ENCODE results near the gene OXCT2.

OXCT2 gene

DNA sequence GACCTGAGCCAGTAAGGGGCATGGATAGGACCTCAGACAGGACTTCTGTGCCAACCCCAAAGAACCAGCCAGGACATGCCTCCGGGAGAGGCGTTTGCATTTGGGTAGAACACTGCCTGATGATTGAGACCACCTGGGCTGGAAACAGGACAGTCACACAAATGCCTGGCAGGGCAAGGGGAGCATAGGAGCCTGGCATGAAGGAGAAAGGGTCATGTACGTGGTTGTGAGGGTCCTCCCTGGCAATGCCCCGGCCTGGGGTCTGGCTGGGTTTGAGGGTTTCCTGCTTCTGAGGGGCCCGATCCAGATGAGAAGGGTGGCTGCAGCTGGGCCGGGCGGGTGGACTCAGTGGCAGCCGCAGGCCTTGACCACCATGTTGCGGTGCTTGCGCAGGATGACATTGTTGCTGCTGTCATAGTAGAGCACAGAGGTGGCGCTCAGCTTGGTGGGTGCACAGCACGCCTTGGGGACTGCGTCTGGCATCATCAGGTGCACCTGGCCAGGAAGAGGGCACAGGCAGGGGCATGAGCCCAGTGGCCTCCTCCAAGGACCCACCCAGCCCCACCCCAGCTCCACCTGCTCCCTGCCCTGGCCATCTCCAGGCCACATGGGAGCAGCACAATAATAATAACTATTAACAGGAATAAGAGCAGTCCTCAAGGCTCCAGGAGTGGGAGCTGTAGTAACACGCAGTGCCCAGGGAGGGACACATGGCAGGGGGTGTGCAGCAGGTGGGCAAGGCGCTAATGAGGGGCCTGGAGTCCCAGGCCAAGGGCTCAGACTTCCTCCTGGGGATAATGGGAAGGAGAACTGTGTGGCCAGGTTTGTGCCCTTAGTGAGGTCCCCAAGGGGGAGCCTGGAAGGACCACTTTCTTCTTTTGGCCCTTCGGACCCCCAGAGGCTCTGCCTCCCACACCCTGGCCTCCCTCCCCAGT lies 10.8 kb downstream of the OXCT2 start:
- DNase-seq (ENCODE audit: insufficient read length, low spot score), result no peak
- TF ChIP-seq, protein P1, sequence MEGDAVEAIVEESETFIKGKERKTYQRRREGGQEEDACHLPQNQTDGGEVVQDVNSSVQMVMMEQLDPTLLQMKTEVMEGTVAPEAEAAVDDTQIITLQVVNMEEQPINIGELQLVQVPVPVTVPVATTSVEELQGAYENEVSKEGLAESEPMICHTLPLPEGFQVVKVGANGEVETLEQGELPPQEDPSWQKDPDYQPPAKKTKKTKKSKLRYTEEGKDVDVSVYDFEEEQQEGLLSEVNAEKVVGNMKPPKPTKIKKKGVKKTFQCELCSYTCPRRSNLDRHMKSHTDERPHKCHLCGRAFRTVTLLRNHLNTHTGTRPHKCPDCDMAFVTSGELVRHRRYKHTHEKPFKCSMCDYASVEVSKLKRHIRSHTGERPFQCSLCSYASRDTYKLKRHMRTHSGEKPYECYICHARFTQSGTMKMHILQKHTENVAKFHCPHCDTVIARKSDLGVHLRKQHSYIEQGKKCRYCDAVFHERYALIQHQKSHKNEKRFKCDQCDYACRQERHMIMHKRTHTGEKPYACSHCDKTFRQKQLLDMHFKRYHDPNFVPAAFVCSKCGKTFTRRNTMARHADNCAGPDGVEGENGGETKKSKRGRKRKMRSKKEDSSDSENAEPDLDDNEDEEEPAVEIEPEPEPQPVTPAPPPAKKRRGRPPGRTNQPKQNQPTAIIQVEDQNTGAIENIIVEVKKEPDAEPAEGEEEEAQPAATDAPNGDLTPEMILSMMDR (IDR thresholded peaks at IDR 0.05; ENCODE audit: insufficient read depth, missing control alignments), result no peak
- no peak for FAIRE-seq

DNA sequence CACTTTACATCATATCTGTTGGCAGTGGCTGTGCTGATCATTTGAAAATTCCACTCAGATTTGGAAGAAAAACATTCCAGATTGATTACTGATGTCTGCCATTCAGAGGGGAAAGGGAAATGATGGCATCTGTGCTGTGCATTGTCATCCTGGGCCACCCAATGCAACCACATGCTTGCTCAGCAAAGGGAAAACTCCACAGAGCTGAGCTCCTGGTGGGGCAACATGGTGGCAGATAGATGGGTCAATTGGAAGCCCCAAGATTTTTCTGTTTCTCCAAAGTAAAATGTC lies 11.8 kb downstream of the OXCT2 start:
- FAIRE-seq (no peak), DNase-seq (ENCODE audit: insufficient read length, low spot score) (no peak)
- TF ChIP-seq, protein P1 (IDR thresholded peaks at IDR 0.05; ENCODE audit: insufficient read depth, missing control alignments), result no peak

DNA sequence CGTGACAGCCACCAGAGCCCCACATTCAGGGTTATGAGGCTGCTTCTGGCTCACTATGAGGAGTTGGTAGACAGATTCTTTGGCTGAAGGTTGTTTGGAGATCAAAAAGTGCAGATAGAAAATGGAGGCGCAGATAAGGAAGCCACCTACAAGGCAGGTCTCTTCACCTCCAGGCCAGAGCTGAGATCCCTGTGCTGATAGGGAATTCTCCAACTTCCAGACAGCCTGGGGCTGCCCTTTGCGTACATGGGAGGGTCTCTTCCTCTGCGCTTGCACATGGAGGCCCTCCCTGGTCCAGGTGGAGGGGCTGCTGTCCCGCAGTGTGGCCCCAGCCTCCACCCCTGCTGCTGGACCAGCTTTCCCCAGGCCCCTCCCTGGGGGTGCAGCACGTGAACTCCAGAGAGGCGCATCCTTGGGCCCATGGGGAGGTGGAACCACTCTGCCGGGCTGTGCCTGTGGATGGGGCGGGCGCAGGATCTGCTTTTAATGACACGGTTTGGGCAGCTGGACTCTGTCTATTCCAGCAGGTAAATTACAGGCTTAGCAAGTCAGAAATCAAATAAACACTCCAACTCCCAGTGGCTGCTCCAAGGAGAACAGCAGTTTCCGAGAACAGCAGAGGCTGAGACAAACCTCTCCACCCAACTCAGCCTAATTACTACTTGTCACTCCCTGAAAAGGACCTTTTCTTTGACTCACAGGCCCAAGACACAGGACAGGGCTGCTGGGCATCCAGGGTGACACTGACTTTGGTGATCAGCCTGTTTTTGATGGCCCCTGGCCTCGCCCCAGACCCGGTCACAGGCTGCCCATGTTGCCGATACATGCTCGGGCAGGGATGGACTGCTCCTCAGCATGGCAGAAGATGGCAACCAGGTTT lies 12.4 kb downstream of the OXCT2 start:
- DNase-seq (ENCODE audit: insufficient read length, low spot score) (no peak), FAIRE-seq (no peak)
- TF ChIP-seq, protein P1 (IDR thresholded peaks at IDR 0.05; ENCODE audit: insufficient read depth, missing control alignments), result no peak

DNA sequence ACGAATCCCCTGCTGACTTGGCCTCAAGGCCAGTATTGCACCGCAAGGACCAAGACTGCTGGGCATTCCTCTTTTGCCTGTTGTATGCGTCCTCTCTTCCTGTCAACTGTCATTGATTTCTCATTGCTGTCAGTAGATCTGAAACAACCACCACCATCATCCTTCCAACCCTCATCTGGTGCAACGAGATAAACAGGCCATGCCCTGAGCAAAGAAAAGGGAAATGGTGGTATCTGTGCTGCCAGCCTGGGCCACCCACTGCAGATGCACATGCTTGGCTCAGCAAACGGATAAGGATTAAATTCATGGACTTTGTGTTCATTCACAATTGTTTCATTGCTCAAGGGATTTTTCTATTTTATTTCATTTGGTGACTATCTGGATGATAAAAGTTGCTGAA lies 13.6 kb downstream of the OXCT2 start:
- TF ChIP-seq, protein P1 (IDR thresholded peaks at IDR 0.05; ENCODE audit: insufficient read depth, missing control alignments), result no peak
- no peak for DNase-seq (ENCODE audit: insufficient read length, low spot score)
- no peak for FAIRE-seq

DNA sequence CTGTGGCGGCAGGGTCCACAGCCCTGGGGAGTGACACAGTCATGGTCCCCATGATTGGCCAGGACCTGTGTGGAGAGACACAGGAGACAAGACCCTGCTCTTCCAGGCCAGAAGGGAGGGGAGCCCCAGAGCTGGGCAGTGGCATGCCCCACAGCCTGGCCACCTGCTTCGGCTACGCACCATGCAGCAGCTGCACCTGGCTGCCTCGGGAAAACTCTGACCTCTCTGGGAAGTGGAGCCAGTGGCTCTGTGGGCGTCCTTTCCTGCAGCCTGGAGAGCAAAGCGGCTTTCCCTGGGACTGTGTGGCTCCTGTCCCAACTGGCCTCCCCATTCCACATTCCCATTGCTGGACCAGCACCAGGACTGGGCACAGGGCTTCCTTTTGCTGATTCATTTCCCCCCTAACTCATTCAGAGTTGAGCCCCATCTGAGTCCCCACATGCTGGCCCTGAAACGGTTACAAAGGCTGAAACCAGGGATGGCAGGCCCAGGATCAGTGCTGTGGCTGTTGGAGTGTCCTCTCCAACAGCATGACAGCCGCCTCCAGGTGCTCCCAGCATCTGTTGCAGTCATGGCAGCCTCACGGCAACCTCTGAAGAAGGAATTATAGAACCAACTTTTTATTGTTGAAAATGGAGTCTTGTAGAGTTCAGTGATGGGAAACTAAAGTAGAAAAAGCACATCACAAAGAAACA lies 15.0 kb downstream of the OXCT2 start:
- DNase-seq (ENCODE audit: insufficient read length, low spot score) (no peak), FAIRE-seq (no peak)
- TF ChIP-seq, protein P1 (IDR thresholded peaks at IDR 0.05; ENCODE audit: insufficient read depth, missing control alignments), result no peak

DNA sequence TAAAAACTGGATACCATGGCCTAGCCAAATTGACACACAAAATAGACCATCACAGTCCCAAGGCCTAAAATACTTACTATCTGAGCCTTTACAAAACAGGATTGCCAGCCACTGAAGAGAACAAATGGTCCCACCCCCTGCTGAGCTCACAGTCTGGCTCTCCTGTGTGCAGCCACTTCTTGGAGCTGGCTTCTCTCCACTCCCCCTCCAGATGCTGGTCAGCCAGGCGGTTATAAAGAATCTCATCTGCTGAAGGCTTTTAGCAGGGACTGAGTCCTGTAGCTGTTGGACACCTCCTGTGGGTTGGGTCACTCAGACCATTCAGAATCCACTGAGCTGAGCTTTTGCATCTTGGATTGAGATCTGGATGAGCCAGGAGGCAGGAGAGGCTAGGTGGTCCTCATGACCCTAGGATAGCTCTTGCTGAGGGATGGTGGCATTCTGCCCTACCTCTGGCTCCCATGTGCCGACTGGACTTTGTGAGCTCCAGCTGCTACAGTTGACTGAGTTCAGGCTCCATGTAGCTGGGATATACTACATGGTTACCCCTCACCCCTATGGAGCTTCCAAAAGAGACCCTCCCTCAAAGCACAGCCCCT lies 16.1 kb downstream of the OXCT2 start:
- DNase-seq (ENCODE audit: insufficient read length, low spot score) (no peak), FAIRE-seq (no peak)
- TF ChIP-seq, protein P1 (IDR thresholded peaks at IDR 0.05; ENCODE audit: insufficient read depth, missing control alignments), result no peak

Data from D721Med (cell line).